ENCODE results near the gene WT1.

GRCh38 chr11:32396331-32396730 lies 39.0 kb downstream of the WT1 start:
- TF ChIP-seq CTCF (IDR thresholded peaks at IDR 0.05; ENCODE audit: extremely low read depth in 1 of 2, insufficient read depth in 1 of 2, low read depth in 1 of 2, low read length in 2 of 2), result no peak
- no peak for TF ChIP-seq EZH2 (IDR thresholded peaks at IDR 0.05; ENCODE audit: borderline replicate concordance, low read depth, low read length, severe bottlenecking)

All from endothelial cell of umbilical vein (primary cell).